Activated CD8-positive, alpha-beta T cell treated with anti-CD3 and anti-CD28 coated beads for 36 hours (primary cell): ENCODE data around the gene TTC21B. TPM values are rescaled to one million over a fixed set of nuclear protein-coding genes. Genes with fewer than 3 reads are reported as not detected.

Experiments
- ATAC-seq: fragments of 200-7000 bp; cut with Tn5 transposase; one replicate; pipeline ENCODE4 v1.10.0; 2021; ENCODE audit warnings: mild to moderate bottlenecking, moderate library complexity
- CTCF ChIA-PET: fragments of 350-600 bp; sonication (Branson Sonifier 250); formaldehyde crosslinking; loops from one replicate; lab custom pipeline; 2021; ENCODE audit warnings: antibody characterized with exemption; lab: Charles Lee
- POLR2A ChIA-PET: fragments of 350-600 bp; sonication (Branson Sonifier 250); formaldehyde crosslinking; loops from one replicate; lab custom pipeline; 2021; ENCODE audit warnings: antibody characterized with exemption; lab: Charles Lee
- DNase-seq: peaks from one replicate; pipeline ENCODE4 v3.0.0-alpha.2; 2020
- H3K27ac Mint-ChIP-seq: one replicate; pipeline ENCODE4 v1.8.0; 2021; ENCODE audit warnings: mild to moderate bottlenecking, mixed read lengths
- H3K27me3 Mint-ChIP-seq: one replicate; pipeline ENCODE4 v1.8.0; 2021; ENCODE audit warnings: mixed read lengths
- H3K36me3 Mint-ChIP-seq: one replicate; pipeline ENCODE4 v1.8.0; 2021; ENCODE audit warnings: low read depth, mixed read lengths
- H3K4me1 Mint-ChIP-seq: one replicate; pipeline ENCODE4 v1.8.0; 2021; ENCODE audit warnings: low read depth, mixed read lengths
- H3K4me3 Mint-ChIP-seq: one replicate; pipeline ENCODE4 v1.8.0; 2021; ENCODE audit warnings: mild to moderate bottlenecking, moderate library complexity, mixed read lengths
- H3K9me3 Mint-ChIP-seq: one replicate; pipeline ENCODE4 v1.8.0; 2021; ENCODE audit warnings: mixed read lengths
- CTCF ChIP-seq: fragments of 200-600 bp; IDR thresholded peaks from one replicate; pipeline ENCODE4 v1.8.0; 2022; ENCODE audit warnings: antibody characterized with exemption, mild to moderate bottlenecking
- intact Hi-C: fragments of 100-400 bp; cut with micrococcal nuclease; formaldehyde crosslinking; loops from one replicate; pipeline ENCODE4 v1.10.0; 2022
- total RNA-seq, 2 experiments: library from RNA; stranded (reverse); gene quantifications; one replicate each; pipeline ENCODE4 v1.2.3, GENCODE V29; 2021

The TTC21B gene
- total RNA-seq, 2 experiments from 2014 or later, result 22.1 to 24.1 TPM

GRCh38 chr2:165839610-165840009 is 114.0 kb downstream of the TTC21B start:
- DNase-seq, result no peak
- H3K27me3 Mint-ChIP-seq, result no peaks in the 10 kb centered on the region
- ChIA-PET CTCF (interaction anchor here (1.3 kb wide), 1 partner anchor 32 kb away, joined by 3 read pairs; no protein-coding TSS in a partner anchor), POLR2A (no interaction called here)
- H3K9me3 Mint-ChIP-seq, result no peaks in the 10 kb centered on the region
- H3K27ac Mint-ChIP-seq, result no peak overlapping the region
- H3K4me1 Mint-ChIP-seq, result no peaks in the 10 kb centered on the region
- TF ChIP-seq CTCF, result no peak
- ATAC-seq, result no peak
- no peak overlapping the region for H3K4me3 Mint-ChIP-seq
- intact Hi-C loops, result no loop called here
- no peaks in the 10 kb centered on the region for H3K36me3 Mint-ChIP-seq

- H3K27ac Mint-ChIP-seq, result no peak overlapping the region
- H3K9me3 Mint-ChIP-seq, result no peaks in the 10 kb centered on the region
- ChIA-PET POLR2A (no interaction called here), CTCF (interaction anchor here (0.5 kb wide), 1 partner anchor 702 kb away, joined by 4 read pairs; no protein-coding TSS in a partner anchor)
- H3K4me3 Mint-ChIP-seq, result no peak overlapping the region
- DNase-seq, result no peak
- no peaks in the 10 kb centered on the region for H3K27me3 Mint-ChIP-seq
- intact Hi-C loops, result no loop called here
- no peak for TF ChIP-seq CTCF
- no peaks in the 10 kb centered on the region for H3K4me1 Mint-ChIP-seq
- no peak for ATAC-seq
- no peaks in the 10 kb centered on the region for H3K36me3 Mint-ChIP-seq
Observed at GRCh38 chr2:165837122-165837521, 116.5 kb downstream of the TTC21B start.

GRCh38 chr2:165835363-165835762 is 118.2 kb downstream of the TTC21B start:
- no peak for TF ChIP-seq CTCF
- intact Hi-C loops, result no loop called here
- no peak overlapping the region for H3K4me3 Mint-ChIP-seq
- DNase-seq (no peak), ATAC-seq (no peak)
- POLR2A ChIA-PET, result interaction anchor here (0.6 kb wide), 1 partner anchor 24 kb away, joined by 3 read pairs; no protein-coding TSS in a partner anchor
- H3K27me3 Mint-ChIP-seq, result no peaks in the 10 kb centered on the region
- H3K27ac Mint-ChIP-seq, result no peak overlapping the region
- no peaks in the 10 kb centered on the region for H3K9me3 Mint-ChIP-seq
- H3K36me3 Mint-ChIP-seq, result no peaks in the 10 kb centered on the region
- no peaks in the 10 kb centered on the region for H3K4me1 Mint-ChIP-seq
- CTCF ChIA-PET, result interaction anchor here (1.0 kb wide), 1 partner anchor 32 kb away, joined by 3 read pairs; no protein-coding TSS in a partner anchor

- Mint-ChIP-seq H3K27me3 (no peaks in the 10 kb centered on the region), H3K4me3 (no peak overlapping the region), H3K27ac (no peak overlapping the region), H3K9me3 (no peaks in the 10 kb centered on the region), H3K4me1 (no peaks in the 10 kb centered on the region), H3K36me3 (no peaks in the 10 kb centered on the region)
- intact Hi-C loops, result no loop called here
- CTCF ChIA-PET, result no interaction called here
- no peak for DNase-seq
- POLR2A ChIA-PET, result no interaction called here
- ATAC-seq, result no peak
- TF ChIP-seq CTCF, result no peak
Observed at GRCh38 chr2:165833156-165833555, 120.4 kb downstream of the TTC21B start.

- Mint-ChIP-seq H3K36me3 (no peaks in the 10 kb centered on the region), H3K27ac (no peak overlapping the region), H3K27me3 (peaks cover 7% of the 10 kb centered on the region), H3K9me3 (no peaks in the 10 kb centered on the region), H3K4me3 (no peak overlapping the region), H3K4me1 (no peaks in the 10 kb centered on the region)
- CTCF ChIA-PET, result no interaction called here
- DNase-seq (no peak), ATAC-seq (no peak)
- intact Hi-C loops, result no loop called here
- no peak for TF ChIP-seq CTCF
- POLR2A ChIA-PET, result no interaction called here
Observed at GRCh38 chr2:165827921-165828276, 125.7 kb downstream of the TTC21B start.
